Spleen (tissue), 7 donors: ENCODE measurements around the gene TGOLN2.

Experiments
- POLR2A ChIP-seq, 3 donors: fragments of 450-650 bp; IDR thresholded peaks; one replicate each; pipeline ENCODE4 v1.5.1; 2017; ENCODE audit warnings: antibody characterized with exemption in 3 of 3, mild to moderate bottlenecking in 1 of 3
- TF ChIP-seq, protein P1 (sequence below), 11 experiments: fragments of 200-600 bp in 7 of 11; fragments of 450-650 bp in 4 of 11; sonication (generic) in 4 of 11; IDR thresholded peaks in 8 of 11; conservative IDR thresholded peaks in 3 of 11; 1 replicate in 7 of 11; 2 replicates in 4 of 11; pipeline versions ENCODE4 v1.4.0 to v1.8.0; 2016 to 2021; ENCODE audit warnings: antibody characterized with exemption in 11 of 11, inconsistent platforms in 4 of 11, mild to moderate bottlenecking in 1 of 11
- donor health status: DM: no; HTN: no; CAD: no; lungs with moderate emphysema.
- donor health status: DM: no; HTN: no; CAD: no.
- donor health status: DM: no; HTN: no; CAD: no.

DNA sequence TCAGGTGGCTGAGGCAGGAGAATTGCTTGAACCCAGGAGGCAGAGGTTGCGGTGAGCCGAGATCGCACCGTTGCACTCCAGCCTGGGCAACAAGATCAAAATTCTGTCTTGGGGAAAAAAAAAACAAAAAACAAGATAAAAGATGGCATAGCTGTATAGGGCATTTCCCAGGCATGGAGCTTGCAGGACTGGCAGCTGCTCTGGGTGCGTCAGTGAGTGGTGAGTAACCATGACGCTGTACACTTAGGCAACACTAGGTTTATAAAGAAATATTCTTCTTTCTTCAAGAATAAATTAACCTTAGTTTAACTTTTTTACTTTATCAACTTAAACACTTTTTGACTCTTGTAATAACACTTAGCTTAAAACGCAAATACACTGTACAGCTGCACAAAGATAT, 15.4 kb downstream of the TGOLN2 start:
- no peak for TF ChIP-seq POLR2A (IDR thresholded peaks at IDR 0.05)
- TF ChIP-seq, protein P1, sequence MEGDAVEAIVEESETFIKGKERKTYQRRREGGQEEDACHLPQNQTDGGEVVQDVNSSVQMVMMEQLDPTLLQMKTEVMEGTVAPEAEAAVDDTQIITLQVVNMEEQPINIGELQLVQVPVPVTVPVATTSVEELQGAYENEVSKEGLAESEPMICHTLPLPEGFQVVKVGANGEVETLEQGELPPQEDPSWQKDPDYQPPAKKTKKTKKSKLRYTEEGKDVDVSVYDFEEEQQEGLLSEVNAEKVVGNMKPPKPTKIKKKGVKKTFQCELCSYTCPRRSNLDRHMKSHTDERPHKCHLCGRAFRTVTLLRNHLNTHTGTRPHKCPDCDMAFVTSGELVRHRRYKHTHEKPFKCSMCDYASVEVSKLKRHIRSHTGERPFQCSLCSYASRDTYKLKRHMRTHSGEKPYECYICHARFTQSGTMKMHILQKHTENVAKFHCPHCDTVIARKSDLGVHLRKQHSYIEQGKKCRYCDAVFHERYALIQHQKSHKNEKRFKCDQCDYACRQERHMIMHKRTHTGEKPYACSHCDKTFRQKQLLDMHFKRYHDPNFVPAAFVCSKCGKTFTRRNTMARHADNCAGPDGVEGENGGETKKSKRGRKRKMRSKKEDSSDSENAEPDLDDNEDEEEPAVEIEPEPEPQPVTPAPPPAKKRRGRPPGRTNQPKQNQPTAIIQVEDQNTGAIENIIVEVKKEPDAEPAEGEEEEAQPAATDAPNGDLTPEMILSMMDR (IDR thresholded peaks at IDR 0.05 in 8 of 11, conservative IDR thresholded peaks at IDR 0.05 in 3 of 11): no peak
